ENCODE results near the gene RSRC1. TPM values are rescaled to one million over a fixed set of nuclear protein-coding genes. Genes with fewer than 3 reads are reported as not detected.

The RSRC1 gene
- total and polyA plus RNA-seq, 2 of the 8 experiments (the other 6 are each of a cell fraction or from before 2014, with no cell fraction given), result 2.0 to 27.9 TPM

DNA sequence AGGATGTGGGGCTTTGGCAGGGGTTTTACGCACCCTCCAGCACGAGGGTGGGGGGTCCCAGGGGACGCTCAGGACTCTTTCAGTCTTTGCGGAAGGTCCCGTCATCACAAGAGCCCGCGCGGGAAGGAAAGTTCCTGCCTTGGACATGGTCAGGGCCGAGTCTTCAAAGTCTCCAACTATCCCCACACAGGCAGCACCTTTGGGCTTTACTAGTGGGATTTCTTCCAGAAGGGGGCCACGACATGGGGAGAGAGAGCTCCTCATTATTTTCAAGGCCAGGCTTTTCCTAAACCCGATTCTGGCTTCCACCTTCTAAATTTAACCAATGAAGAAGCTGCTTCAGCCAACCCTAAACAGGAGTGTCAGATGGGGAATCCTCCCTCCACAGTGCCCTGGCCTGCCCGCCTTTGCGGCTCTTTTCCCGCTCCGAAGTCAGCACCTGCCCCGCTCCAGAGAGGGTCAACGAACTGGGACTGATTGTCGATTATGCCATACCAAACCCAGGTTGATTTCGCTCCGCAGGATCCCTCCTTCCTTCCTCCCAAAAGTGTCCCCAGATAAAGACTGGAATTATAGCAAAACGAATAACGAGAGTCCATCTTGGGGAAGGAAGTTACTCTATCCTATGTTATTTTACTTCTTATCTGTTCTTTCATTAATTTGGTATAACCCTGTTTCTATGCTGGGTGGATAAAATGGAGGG, 14.6 kb upstream of the RSRC1 start:
- H3K4me3 ChIP-seq (ENCODE audit: extremely low read depth in 1 of 4, insufficient read depth in 2 of 4, low read depth in 3 of 4, low read length in 4 of 4), result peak overlapping the region; percentile 33 to 63 (median 49); a peak in 5 of 8 replicates
- FAIRE-seq, result no peak
- H4K91ac ChIP-seq (replicated peaks; ENCODE audit: insufficient read length, low read length), result no peak overlapping the region
- no peak overlapping the region for H2BK15ac ChIP-seq (ENCODE audit: low read length)
- 3% methylated on average over 22 of the region's 22 CpGs; no CpG with 5 or more reads in 1 of the 2 experiments for WGBS, 2 experiments (ENCODE audit: extremely low coverage in 1 of 2, insufficient coverage in 1 of 2, insufficient read length in 1 of 2, insufficient replicate concordance in 2 of 2, low coverage in 1 of 2, low lambda C conversion rate in 2 of 2, missing lambda C conversion rate in 1 of 2)
- H4K20me1 ChIP-seq (replicated peaks in 1 of 2; ENCODE audit: control insufficient read depth in 1 of 2, insufficient read depth in 2 of 2, low read length in 2 of 2), result peaks cover 4 to 5% of the 10 kb centered on the region in 2 experiments
- no peak overlapping the region for H3K27ac ChIP-seq (ENCODE audit: low read depth, low read length)
- no peak overlapping the region for H2BK20ac ChIP-seq (ENCODE audit: low read length)
- H4K8ac ChIP-seq (ENCODE audit: extremely low read depth, insufficient read depth, low read length), result no peak overlapping the region
- peaks cover 23% of the 10 kb centered on the region; the same call in 1 of the 2 replicates for H3K23me2 ChIP-seq (ENCODE audit: low read depth, low read length)
- no peaks in the 10 kb centered on the region for H3K79me2 ChIP-seq (ENCODE audit: control insufficient read depth in 1 of 2, insufficient read depth in 2 of 2, low read length in 2 of 2)
- peaks cover 2 to 10% (median 4%) of the 10 kb centered on the region in 4 experiments; a peak in 5 of 7 replicates for H3K4me1 ChIP-seq (replicated peaks in 1 of 4; ENCODE audit: control insufficient read depth in 3 of 4, insufficient read depth in 4 of 4, low read length in 3 of 4)
- no peak overlapping the region for H3K4ac ChIP-seq (replicated peaks; ENCODE audit: insufficient read length, low read depth, low read length)
- no peak overlapping the region for H2AFZ ChIP-seq (ENCODE audit: low read length)
- H2BK120ac ChIP-seq (replicated peaks; ENCODE audit: low read depth, low read length), result no peak overlapping the region
- H3K27me3 ChIP-seq (replicated peaks in 1 of 4; ENCODE audit: control insufficient read depth in 3 of 4, extremely low read depth in 1 of 4, insufficient read depth in 3 of 4, low read length in 3 of 4), result peaks cover 37 to 69% (median 56%) of the 10 kb centered on the region in 4 experiments
- H3K14ac ChIP-seq (ENCODE audit: insufficient read length), result no peak overlapping the region
- H3K9me3 ChIP-seq (ENCODE audit: insufficient read depth in 2 of 2, low read depth in 1 of 2, low read length in 1 of 2), result no peaks in the 10 kb centered on the region
- no peak overlapping the region for H4K5ac ChIP-seq (ENCODE audit: insufficient read length, low read depth, low read length)
- H2BK12ac ChIP-seq (ENCODE audit: low read depth, low read length), result 0 out of 2 replicates have a peak overlapping the region, but pooled peaks have one; percentile 18
- CTCF ChIA-PET (ENCODE audit: partially characterized antibody), result interaction anchor here (0.9 to 3.7 kb wide), 8 partner anchors 8 to 339 kb away, joined by 3 to 43 read pairs (median 5); partner anchors contain the start of gene RSRC1
- no peak overlapping the region for H3K56ac ChIP-seq (replicated peaks; ENCODE audit: insufficient read length, low read depth, low read length)
- H2AK5ac ChIP-seq (ENCODE audit: low read depth, low read length), result no peak overlapping the region
- H3K79me1 ChIP-seq (ENCODE audit: low read depth, low read length), result no peaks in the 10 kb centered on the region
- H3K23ac ChIP-seq (ENCODE audit: insufficient read length), result no peak overlapping the region
- peak overlapping the region; percentile 66 to 82 for H3K4me2 ChIP-seq (ENCODE audit: insufficient read depth in 1 of 2, low read depth in 2 of 2, low read length in 2 of 2)
- H3K18ac ChIP-seq (ENCODE audit: extremely low read depth, low read length), result no peak overlapping the region
- no peak overlapping the region for H3K9ac ChIP-seq (replicated peaks in 1 of 4; ENCODE audit: extremely low read depth in 1 of 4, low read depth in 3 of 4, low read length in 3 of 4)
- DNase-seq (ENCODE audit: low read depth in 1 of 2, low spot score in 2 of 2), result peak in 1 of 2 experiments; percentile 66
- no peak overlapping the region for H2BK5ac ChIP-seq (ENCODE audit: low read depth, low read length)
- no peaks in the 10 kb centered on the region for H3K36me3 ChIP-seq (ENCODE audit: control insufficient read depth in 2 of 4, insufficient read depth in 4 of 4, low read length in 3 of 4)
- POLR2A ChIA-PET (ENCODE audit: partially characterized antibody), result interaction anchor here (0.6 to 2.0 kb wide), 5 partner anchors 12 to 114 kb away, joined by 3 to 9 read pairs (median 4); partner anchors contain the start of gene RSRC1
- TF ChIP-seq RXRA (IDR thresholded peaks at IDR 0.05; ENCODE audit: insufficient read depth, low read depth, low read length) (no peak), MAX (IDR thresholded peaks at IDR 0.05) (peak; percentile 40; the same call in 1 of the 2 replicates), EZH2 (IDR thresholded peaks at IDR 0.05; ENCODE audit: low read depth, low read length, severe bottlenecking) (peak; percentile 95), SUZ12 (IDR thresholded peaks at IDR 0.05; ENCODE audit: low read length) (peak; percentile 94; the same call in 1 of the 2 replicates), RNF2 (IDR thresholded peaks at IDR 0.05; ENCODE audit: borderline replicate concordance, low read depth, low read length, missing control alignments, poor library complexity, severe bottlenecking) (peak; percentile 99), E2F6 (IDR thresholded peaks at IDR 0.05) (peak; percentile 88), BCL11A (IDR thresholded peaks at IDR 0.05; ENCODE audit: low read depth in 2 of 2, low read length in 2 of 2) (no peak)
- TF ChIP-seq, protein P1, sequence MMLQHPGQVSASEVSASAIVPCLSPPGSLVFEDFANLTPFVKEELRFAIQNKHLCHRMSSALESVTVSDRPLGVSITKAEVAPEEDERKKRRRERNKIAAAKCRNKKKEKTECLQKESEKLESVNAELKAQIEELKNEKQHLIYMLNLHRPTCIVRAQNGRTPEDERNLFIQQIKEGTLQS (IDR thresholded peaks at IDR 0.05; ENCODE audit: insufficient read depth, low read depth, low read length), result no peak

Data from H1 (cell line).